Measurements from ENCODE around the gene E2F7. TPM values are rescaled to one million over a fixed set of nuclear protein-coding genes. Genes with fewer than 3 reads are reported as not detected.

Gene E2F7
- total RNA-seq, 1 donor from 2014 or later, result 0.29 TPM

GRCh38 chr12:77042833-77043232, 22.5 kb downstream of the E2F7 start:
- H3K4me1 ChIP-seq, result no peaks in the 10 kb centered on the region
- intact Hi-C loops (cut with DNase I), result no loop called here
- TF ChIP-seq, protein P1, sequence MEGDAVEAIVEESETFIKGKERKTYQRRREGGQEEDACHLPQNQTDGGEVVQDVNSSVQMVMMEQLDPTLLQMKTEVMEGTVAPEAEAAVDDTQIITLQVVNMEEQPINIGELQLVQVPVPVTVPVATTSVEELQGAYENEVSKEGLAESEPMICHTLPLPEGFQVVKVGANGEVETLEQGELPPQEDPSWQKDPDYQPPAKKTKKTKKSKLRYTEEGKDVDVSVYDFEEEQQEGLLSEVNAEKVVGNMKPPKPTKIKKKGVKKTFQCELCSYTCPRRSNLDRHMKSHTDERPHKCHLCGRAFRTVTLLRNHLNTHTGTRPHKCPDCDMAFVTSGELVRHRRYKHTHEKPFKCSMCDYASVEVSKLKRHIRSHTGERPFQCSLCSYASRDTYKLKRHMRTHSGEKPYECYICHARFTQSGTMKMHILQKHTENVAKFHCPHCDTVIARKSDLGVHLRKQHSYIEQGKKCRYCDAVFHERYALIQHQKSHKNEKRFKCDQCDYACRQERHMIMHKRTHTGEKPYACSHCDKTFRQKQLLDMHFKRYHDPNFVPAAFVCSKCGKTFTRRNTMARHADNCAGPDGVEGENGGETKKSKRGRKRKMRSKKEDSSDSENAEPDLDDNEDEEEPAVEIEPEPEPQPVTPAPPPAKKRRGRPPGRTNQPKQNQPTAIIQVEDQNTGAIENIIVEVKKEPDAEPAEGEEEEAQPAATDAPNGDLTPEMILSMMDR (IDR thresholded peaks at IDR 0.05), result no peak

DNA sequence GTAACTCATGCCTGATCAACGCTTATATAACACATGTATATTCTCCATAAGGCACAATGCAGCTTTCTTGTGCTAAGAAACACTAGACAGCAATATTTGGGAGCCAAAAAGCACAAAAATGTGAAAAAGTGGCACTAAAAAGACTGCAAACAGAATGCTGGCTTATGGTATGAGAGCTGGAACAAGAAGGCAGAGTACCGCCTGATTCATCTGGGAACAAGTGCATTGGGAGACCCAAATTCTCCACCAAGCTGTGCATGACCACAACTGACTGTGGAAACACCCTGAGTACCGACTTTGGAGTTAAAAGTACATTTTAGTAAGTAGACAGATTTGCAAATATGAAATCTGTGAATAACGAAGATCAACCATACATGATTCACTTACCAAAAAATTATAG, 25.1 kb downstream of the E2F7 start:
- Histone ChIP-seq H3K36me3 (no peaks in the 10 kb centered on the region), H3K9me3 (no peaks in the 10 kb centered on the region), H3K4me1 (no peaks in the 10 kb centered on the region), H3K27me3 (no peaks in the 10 kb centered on the region), H3K4me3 (no peak overlapping the region), H3K27ac (no peak overlapping the region)
- no peak for DNase-seq
- TF ChIP-seq, protein P1 (IDR thresholded peaks at IDR 0.05), result no peak
- no peak for ATAC-seq
- intact Hi-C loops (cut with DNase I), result no loop called here

More at GRCh38 chr12:77042833-77043232, 22.5 kb downstream of the E2F7 start:
- Histone ChIP-seq H3K27ac (no peak overlapping the region), H3K9me3 (no peaks in the 10 kb centered on the region), H3K4me3 (no peak overlapping the region), H3K36me3 (no peaks in the 10 kb centered on the region), H3K27me3 (no peaks in the 10 kb centered on the region)
- DNase-seq (no peak), ATAC-seq (no peak)

DNA sequence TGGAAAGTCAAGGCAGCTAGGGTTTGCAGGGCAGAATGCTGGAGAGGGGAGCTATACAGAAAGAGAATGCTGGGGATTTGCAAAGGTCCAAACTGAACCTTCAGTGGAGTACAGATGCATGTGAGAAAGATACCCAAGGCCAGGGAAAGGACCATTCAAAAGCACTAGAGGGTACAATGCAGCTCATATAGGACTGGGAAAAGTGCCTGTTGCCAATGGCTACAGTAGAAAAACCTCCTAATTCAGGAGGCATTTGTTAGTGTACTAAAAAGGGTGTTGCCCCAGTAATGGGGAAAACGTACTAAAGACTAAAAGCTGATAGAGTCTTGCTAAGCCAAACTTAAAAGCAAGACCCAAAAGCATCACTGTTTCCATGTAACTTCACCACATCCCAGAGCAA, 30.1 kb downstream of the E2F7 start:
- H3K27me3 ChIP-seq, result no peaks in the 10 kb centered on the region
- no peak for ATAC-seq
- TF ChIP-seq, protein P1 (IDR thresholded peaks at IDR 0.05), result no peak

GRCh38 chr12:77033658-77034536, 31.5 kb downstream of the E2F7 start:
- H3K4me1 ChIP-seq, result no peaks in the 10 kb centered on the region
- H3K27me3 ChIP-seq, result no peaks in the 10 kb centered on the region
- no peak for DNase-seq
- ATAC-seq, result no peak
- H3K36me3 ChIP-seq, result no peaks in the 10 kb centered on the region
- intact Hi-C loops (cut with DNase I), result no loop called here
- TF ChIP-seq, protein P1 (IDR thresholded peaks at IDR 0.05), result no peak
- no peaks in the 10 kb centered on the region for H3K9me3 ChIP-seq
- H3K27ac ChIP-seq, result no peak overlapping the region
- no peak overlapping the region for H3K4me3 ChIP-seq

More for the DNA sequence above, 30.1 kb downstream of the E2F7 start:
- intact Hi-C loops (cut with DNase I), result no loop called here
- Histone ChIP-seq H3K4me3 (no peak overlapping the region), H3K27ac (no peak overlapping the region), H3K36me3 (no peaks in the 10 kb centered on the region), H3K9me3 (no peaks in the 10 kb centered on the region), H3K4me1 (no peaks in the 10 kb centered on the region)
- no peak for DNase-seq

DNA sequence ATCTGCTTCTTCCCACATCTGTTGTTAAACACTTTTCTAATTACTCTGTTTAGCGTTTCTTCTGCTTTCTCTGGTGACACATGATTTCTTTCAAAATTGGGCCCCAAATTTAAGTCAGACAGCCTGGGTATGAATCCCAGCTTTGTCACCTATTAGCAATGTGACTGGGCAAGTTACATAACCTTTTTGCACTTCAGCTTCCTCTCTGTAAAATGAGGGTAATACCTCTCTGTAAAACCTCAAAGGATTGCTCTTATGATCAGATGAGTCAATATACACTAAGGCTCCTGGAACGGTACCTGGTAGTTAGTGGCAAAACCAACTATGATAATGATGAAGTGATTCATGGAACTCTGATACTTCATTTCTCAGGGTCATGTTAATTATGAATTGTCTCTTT, 33.0 kb downstream of the E2F7 start:
- Histone ChIP-seq H3K27me3 (no peaks in the 10 kb centered on the region), H3K4me1 (no peaks in the 10 kb centered on the region), H3K9me3 (no peaks in the 10 kb centered on the region), H3K4me3 (no peak overlapping the region), H3K27ac (no peak overlapping the region), H3K36me3 (no peaks in the 10 kb centered on the region)
- ATAC-seq, result no peak
- TF ChIP-seq, protein P1 (IDR thresholded peaks at IDR 0.05), result no peak
- DNase-seq, result no peak
- intact Hi-C loops (cut with DNase I), result no loop called here

Data from upper lobe of right lung (tissue), 1 donor.